CD14-positive monocyte (primary cell): ENCODE data around the gene OCIAD2. TPM values are rescaled to one million over a fixed set of nuclear protein-coding genes. Genes with fewer than 3 reads are reported as not detected.

Source experiments
- DNase-seq, 3 donors: peaks; one replicate each; pipeline ENCODE4 v3.0.0-alpha.2; 2011 to 2022
- H2AFZ ChIP-seq: 2 replicates; pipeline ENCODE4 v1.6.0; 2012; ENCODE audit warnings: mild to moderate bottlenecking, low read depth, low read length, inconsistent platforms; ENCODE audit not compliant: insufficient read depth, poor library complexity, severe bottlenecking
- H3K27ac ChIP-seq, 2 donors: 1 replicate in 1 of 2; 2 replicates in 1 of 2; pipeline ENCODE4 v1.5.1; 2012 to 2013; ENCODE audit warnings: low read length in 2 of 2, control low read depth in 1 of 2, inconsistent platforms in 1 of 2, low read depth in 1 of 2, mild to moderate bottlenecking in 1 of 2
- H3K27me3 ChIP-seq, 2 donors: one replicate each; pipeline versions ENCODE4 v1.6.0 to v1.6.1; 2011 to 2013; ENCODE audit warnings: low read length in 2 of 2; ENCODE audit not compliant: control insufficient read depth in 2 of 2, insufficient read depth in 2 of 2
- H3K36me3 ChIP-seq, 2 donors: replicated peaks in 1 of 2; 1 replicate in 1 of 2; 2 replicates in 1 of 2; pipeline versions ENCODE4 v1.5.1 to v1.6.1; 2012 to 2013; ENCODE audit warnings: low read length in 2 of 2, control low read depth in 1 of 2, inconsistent platforms in 1 of 2, mild to moderate bottlenecking in 1 of 2; ENCODE audit not compliant: insufficient read depth in 2 of 2, control insufficient read depth in 1 of 2
- H3K4me1 ChIP-seq, 2 donors: 1 replicate in 1 of 2; 2 replicates in 1 of 2; pipeline versions ENCODE4 v1.5.1 to v1.6.1; 2012 to 2013; ENCODE audit warnings: low read length in 2 of 2, control low read depth in 1 of 2, inconsistent platforms in 1 of 2, mild to moderate bottlenecking in 1 of 2, moderate library complexity in 1 of 2; ENCODE audit not compliant: insufficient read depth in 2 of 2, control insufficient read depth in 1 of 2
- H3K4me2 ChIP-seq: replicated peaks from 2 replicates; pipeline ENCODE3; 2012; ENCODE audit warnings: low read length, moderate library complexity, mild to moderate bottlenecking; ENCODE audit not compliant: poor library complexity, severe bottlenecking; ENCODE audit errors: extremely low read depth
- H3K4me3 ChIP-seq, 3 experiments: fragments of 200-600 bp in 1 of 3; sonication (generic) in 1 of 3; replicated peaks in 1 of 3; 1 replicate in 2 of 3; 2 replicates in 1 of 3; pipeline ENCODE4 v1.5.1; 2011 to 2013; ENCODE audit warnings: low read length in 3 of 3, mild to moderate bottlenecking in 3 of 3, control low read depth in 2 of 3, low read depth in 2 of 3, inconsistent platforms in 1 of 3, moderate library complexity in 1 of 3
- H3K79me2 ChIP-seq: 2 replicates; pipeline ENCODE4 v1.6.0; 2012; ENCODE audit warnings: mild to moderate bottlenecking, control low read depth, inconsistent platforms, low read length, moderate library complexity; ENCODE audit not compliant: insufficient read depth
- H3K9ac ChIP-seq: 2 replicates; pipeline ENCODE4 v1.6.0; 2017; ENCODE audit warnings: low read length, mild to moderate bottlenecking; ENCODE audit not compliant: insufficient read depth, poor library complexity, severe bottlenecking
- H3K9me3 ChIP-seq, 2 donors: replicated peaks in 1 of 2; 1 replicate in 1 of 2; 2 replicates in 1 of 2; pipeline versions ENCODE4 v1.5.1 to v1.6.1; 2012 to 2013; ENCODE audit warnings: low read length in 2 of 2, control low read depth in 1 of 2; ENCODE audit not compliant: control insufficient read depth in 1 of 2, insufficient read depth in 1 of 2
- H4K20me1 ChIP-seq: 2 replicates; pipeline ENCODE4 v1.6.0; 2012; ENCODE audit warnings: mild to moderate bottlenecking, low read length, control low read depth, moderate library complexity; ENCODE audit not compliant: insufficient read depth
- H3K27ac Mint-ChIP-seq, 7 donors: one replicate each; pipeline ENCODE4 v1.8.0; 2020; ENCODE audit warnings: mild to moderate bottlenecking in 7 of 7, mixed read lengths in 7 of 7, moderate library complexity in 6 of 7, inconsistent platforms in 2 of 7
- H3K27me3 Mint-ChIP-seq, 3 donors: one replicate each; pipeline ENCODE4 v1.8.0; 2021 to 2022; ENCODE audit warnings: low read depth in 3 of 3, mild to moderate bottlenecking in 3 of 3, mixed read lengths in 3 of 3, moderate library complexity in 3 of 3, inconsistent platforms in 1 of 3
- H3K36me3 Mint-ChIP-seq, 2 donors: one replicate each; pipeline ENCODE4 v1.8.0; 2020; ENCODE audit warnings: mixed read lengths in 2 of 2, inconsistent platforms in 1 of 2, mild to moderate bottlenecking in 1 of 2
- H3K4me1 Mint-ChIP-seq: one replicate; pipeline ENCODE4 v1.8.0; 2020; ENCODE audit warnings: mild to moderate bottlenecking, mixed read lengths
- H3K4me3 Mint-ChIP-seq, 2 donors: one replicate each; pipeline ENCODE4 v1.8.0; 2020; ENCODE audit warnings: mild to moderate bottlenecking in 2 of 2, mixed read lengths in 2 of 2, moderate library complexity in 1 of 2
- H3K9me3 Mint-ChIP-seq, 7 donors: one replicate each; pipeline ENCODE4 v1.8.0; 2020 to 2022; ENCODE audit warnings: mixed read lengths in 7 of 7, mild to moderate bottlenecking in 6 of 7, moderate library complexity in 6 of 7, inconsistent platforms in 2 of 7
- WGBS: methylation state at CpG from one replicate; pipeline ENCODE4 v1.1.5; 2013; ENCODE audit warnings: missing lambda C conversion rate; ENCODE audit not compliant: insufficient coverage; 5-methylcytosine and 5-hydroxymethylcytosine counted together
- intact Hi-C, 2 donors: fragments of 100-400 bp; cut with micrococcal nuclease; formaldehyde crosslinking; loops; one replicate each; pipeline versions ENCODE4 v1.15.0 to v1.15.1; 2023
- polyA plus RNA-seq, 3 donors: library from polyadenylated mRNA; depleted of rRNA in 1 of 3; unstranded in 2 of 3; stranded (reverse) in 1 of 3; fragments of 300-500 nt in 2 of 3; fragments of >200 nt in 1 of 3; fragmentation: Illumina TruSeq in 2 of 3; gene quantifications; 1 replicate in 2 of 3; 2 replicates in 1 of 3; pipeline ENCODE4 v1.2.3, GENCODE V29; 2012 to 2021
- TF ChIP-seq, protein P1 (sequence below): fragments of 200-600 bp; IDR thresholded peaks from one replicate; pipeline ENCODE4 v1.8.0; 2022; ENCODE audit warnings: antibody characterized with exemption, mild to moderate bottlenecking

The OCIAD2 gene
- polyA plus RNA-seq, 3 donors: 2.1 to 3.1 (median 2.9) TPM

DNA sequence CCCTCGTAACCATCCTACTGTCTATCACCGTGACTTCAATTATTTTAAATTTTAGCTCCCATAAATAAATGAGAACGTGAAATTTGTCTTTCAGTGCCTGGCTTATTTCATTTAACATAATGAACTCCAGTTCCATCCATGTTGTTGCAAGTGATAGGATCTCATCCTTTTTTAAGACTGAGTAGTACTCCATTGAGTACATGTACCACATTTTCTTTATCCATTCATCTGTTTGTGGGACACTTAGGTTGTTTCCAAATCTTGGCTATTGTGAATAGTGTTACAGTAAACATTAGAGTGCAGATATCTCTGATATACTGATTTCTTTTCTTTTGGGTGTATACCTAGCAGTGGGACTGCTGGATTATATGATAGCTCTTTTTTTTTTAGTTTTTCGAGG, 42.8 kb downstream of the OCIAD2 start:
- Mint-ChIP-seq H3K4me3 (no peak overlapping the region), H3K27ac (no peak overlapping the region), H3K36me3 (peaks cover 15 to 25% of the 10 kb centered on the region in 2 donors), H3K4me1 (no peaks in the 10 kb centered on the region), H3K9me3 (peaks cover 2 to 15% (median 7%) of the 10 kb centered on the region in 7 donors), H3K27me3 (peaks cover 0 to 2% (median 0%) of the 10 kb centered on the region in 3 donors)
- no peaks in the 10 kb centered on the region for H3K27me3 ChIP-seq
- peaks cover 16 to 27% of the 10 kb centered on the region in 2 donors for H3K36me3 ChIP-seq
- no peaks in the 10 kb centered on the region for H3K4me1 ChIP-seq
- no peak for DNase-seq
- H3K9ac ChIP-seq: no peak overlapping the region
- H4K20me1 ChIP-seq: no peaks in the 10 kb centered on the region
- TF ChIP-seq, protein P1, sequence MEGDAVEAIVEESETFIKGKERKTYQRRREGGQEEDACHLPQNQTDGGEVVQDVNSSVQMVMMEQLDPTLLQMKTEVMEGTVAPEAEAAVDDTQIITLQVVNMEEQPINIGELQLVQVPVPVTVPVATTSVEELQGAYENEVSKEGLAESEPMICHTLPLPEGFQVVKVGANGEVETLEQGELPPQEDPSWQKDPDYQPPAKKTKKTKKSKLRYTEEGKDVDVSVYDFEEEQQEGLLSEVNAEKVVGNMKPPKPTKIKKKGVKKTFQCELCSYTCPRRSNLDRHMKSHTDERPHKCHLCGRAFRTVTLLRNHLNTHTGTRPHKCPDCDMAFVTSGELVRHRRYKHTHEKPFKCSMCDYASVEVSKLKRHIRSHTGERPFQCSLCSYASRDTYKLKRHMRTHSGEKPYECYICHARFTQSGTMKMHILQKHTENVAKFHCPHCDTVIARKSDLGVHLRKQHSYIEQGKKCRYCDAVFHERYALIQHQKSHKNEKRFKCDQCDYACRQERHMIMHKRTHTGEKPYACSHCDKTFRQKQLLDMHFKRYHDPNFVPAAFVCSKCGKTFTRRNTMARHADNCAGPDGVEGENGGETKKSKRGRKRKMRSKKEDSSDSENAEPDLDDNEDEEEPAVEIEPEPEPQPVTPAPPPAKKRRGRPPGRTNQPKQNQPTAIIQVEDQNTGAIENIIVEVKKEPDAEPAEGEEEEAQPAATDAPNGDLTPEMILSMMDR: no peak
- H2AFZ ChIP-seq: no peak overlapping the region
- WGBS: 100% methylated on average over 1 of the region's 4 CpGs
- H3K27ac ChIP-seq: no peak overlapping the region
- H3K9me3 ChIP-seq: no peaks in the 10 kb centered on the region
- intact Hi-C loops: no loop called here
- H3K4me2 ChIP-seq: no peak overlapping the region
- H3K79me2 ChIP-seq: no peaks in the 10 kb centered on the region
- no peak overlapping the region for H3K4me3 ChIP-seq

DNA sequence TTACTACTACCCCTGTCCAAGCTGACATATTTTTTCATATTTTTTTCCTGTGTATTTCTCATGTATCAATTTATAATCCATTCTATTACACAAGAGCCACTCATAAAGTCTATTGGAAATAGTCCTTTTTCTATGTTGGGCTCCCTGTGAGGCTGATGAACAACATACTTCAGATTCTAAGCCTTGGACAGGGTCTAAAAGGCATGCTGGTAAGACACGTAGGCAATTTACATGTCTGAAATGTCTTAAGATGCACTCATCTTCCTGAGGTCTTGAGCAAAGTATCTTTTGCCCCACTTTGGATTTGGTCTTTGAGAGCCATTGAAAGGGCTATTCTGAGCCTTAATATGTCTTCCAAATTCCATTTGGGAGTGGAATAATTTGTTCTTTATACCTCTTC, 43.9 kb downstream of the OCIAD2 start:
- H3K79me2 ChIP-seq: no peaks in the 10 kb centered on the region
- no peaks in the 10 kb centered on the region for H3K27me3 ChIP-seq
- H3K4me2 ChIP-seq: no peak overlapping the region
- H3K4me3 Mint-ChIP-seq: no peak overlapping the region
- H3K9me3 ChIP-seq: no peaks in the 10 kb centered on the region
- no peak overlapping the region for H3K27ac ChIP-seq
- H3K27me3 Mint-ChIP-seq: peaks cover 0 to 2% (median 1%) of the 10 kb centered on the region in 3 donors
- H3K27ac Mint-ChIP-seq: no peak overlapping the region
- H3K4me3 ChIP-seq: no peak overlapping the region
- intact Hi-C loops: no loop called here
- H4K20me1 ChIP-seq: no peaks in the 10 kb centered on the region
- H3K4me1 Mint-ChIP-seq: peaks cover 4% of the 10 kb centered on the region
- TF ChIP-seq, protein P1: no peak
- H3K9ac ChIP-seq: no peak overlapping the region
- no peak overlapping the region for H2AFZ ChIP-seq
- DNase-seq: no peak
- peaks cover 2 to 10% (median 4%) of the 10 kb centered on the region in 7 donors for H3K9me3 Mint-ChIP-seq
- no peaks in the 10 kb centered on the region for H3K4me1 ChIP-seq
- H3K36me3 Mint-ChIP-seq: peaks cover 23 to 34% of the 10 kb centered on the region in 2 donors
- H3K36me3 ChIP-seq: peaks cover 18 to 37% of the 10 kb centered on the region in 2 donors
- 73% methylated on average over 1 of the region's 1 CpG for WGBS
